Spleen (tissue), 11 donors: ENCODE data around the gene TCOF1. TPM values are rescaled to one million over a fixed set of nuclear protein-coding genes. Genes with fewer than 3 reads are reported as not detected.

ENCODE experiments used
- DNase-seq: peaks from one replicate; pipeline ENCODE4 v3.0.0-alpha.2; 2020
- H3K27ac ChIP-seq, 8 donors: fragments of 200-600 bp; sonication (generic) in 7 of 8; 1 replicate in 4 of 8; 2 replicates in 4 of 8; pipeline versions ENCODE4 v1.5.0 to v1.8.0; 2016 to 2021; ENCODE audit warnings: inconsistent platforms in 4 of 8, mild to moderate bottlenecking in 4 of 8, moderate library complexity in 1 of 8
- H3K27me3 ChIP-seq, 7 donors: fragments of 200-600 bp; sonication (generic) in 6 of 7; replicated peaks in 1 of 7; 1 replicate in 4 of 7; 2 replicates in 3 of 7; pipeline versions ENCODE4 v1.5.0 to v1.8.0; 2016 to 2021; ENCODE audit warnings: inconsistent platforms in 3 of 7, mild to moderate bottlenecking in 1 of 7
- H3K36me3 ChIP-seq, 6 donors: fragments of 200-600 bp; sonication (generic) in 5 of 6; 1 replicate in 4 of 6; 2 replicates in 2 of 6; pipeline versions ENCODE4 v1.5.0 to v1.8.0; 2016 to 2021; ENCODE audit warnings: inconsistent platforms in 2 of 6
- H3K4me1 ChIP-seq, 6 donors: fragments of 200-600 bp; sonication (generic) in 5 of 6; 1 replicate in 3 of 6; 2 replicates in 3 of 6; pipeline versions ENCODE4 v1.5.0 to v1.8.0; 2016 to 2021; ENCODE audit warnings: inconsistent platforms in 3 of 6
- H3K4me3 ChIP-seq, 8 donors: fragments of 200-600 bp; sonication (generic) in 7 of 8; 1 replicate in 4 of 8; 2 replicates in 4 of 8; pipeline versions ENCODE4 v1.5.0 to v1.8.0; 2016 to 2021; ENCODE audit warnings: inconsistent platforms in 4 of 8, mild to moderate bottlenecking in 4 of 8, moderate library complexity in 2 of 8
- H3K9me3 ChIP-seq, 8 donors: fragments of 200-600 bp; sonication (generic) in 7 of 8; 1 replicate in 4 of 8; 2 replicates in 4 of 8; pipeline versions ENCODE4 v1.5.0 to v1.8.0; 2016 to 2021; ENCODE audit warnings: inconsistent platforms in 4 of 8
- CTCF ChIP-seq, 11 experiments: fragments of 200-600 bp in 7 of 11; fragments of 450-650 bp in 4 of 11; sonication (generic) in 4 of 11; IDR thresholded peaks in 8 of 11; conservative IDR thresholded peaks in 3 of 11; 1 replicate in 7 of 11; 2 replicates in 4 of 11; pipeline versions ENCODE4 v1.4.0 to v1.8.0; 2016 to 2021; ENCODE audit warnings: antibody characterized with exemption in 11 of 11, inconsistent platforms in 4 of 11, mild to moderate bottlenecking in 1 of 11
- POLR2A ChIP-seq, 3 donors: fragments of 450-650 bp; IDR thresholded peaks; one replicate each; pipeline ENCODE4 v1.5.1; 2017; ENCODE audit warnings: antibody characterized with exemption in 3 of 3, mild to moderate bottlenecking in 1 of 3
- POLR2AphosphoS5 ChIP-seq, 3 donors: sonication (generic); formaldehyde crosslinking; IDR thresholded peaks; one replicate each; pipeline ENCODE4 v1.5.1; 2017; ENCODE audit warnings: antibody characterized with exemption in 3 of 3
- WGBS, 5 donors: extraction: QIAGEN DNeasy Blood & Tissue Kit in 3 of 5; methylation state at CpG; one replicate each; pipeline versions ENCODE4 v1.1.5 to v1.1.7; 2013 to 2018; 5-methylcytosine and 5-hydroxymethylcytosine counted together
- intact Hi-C: fragments of 100-400 bp; cut with DNase I; formaldehyde crosslinking; loops from one replicate; pipeline ENCODE4 v1.15.0; 2023; ENCODE audit warnings: low total_unique reads
- polyA plus RNA-seq, 3 donors: library from polyadenylated mRNA; stranded (reverse); fragments of 200-250 nt; gene quantifications; one replicate each; pipeline ENCODE4 v1.2.1, GENCODE V29; 2013
- total RNA-seq, 7 donors: library from RNA; depleted of rRNA in 3 of 7; stranded (reverse); fragments of >200 nt in 3 of 7; fragmentation: NEBNext Ultra II Directional in 4 of 7; extraction: Animal tissue kit (Norgen Biotek cat#: 25700) in 4 of 7; gene quantifications; one replicate each; pipeline versions ENCODE4 v1.1.0 to v1.2.1, GENCODE V29; 2016 to 2021
- donor health status: healthy with polysubstance abuse.
- donor health status: DM: no; HTN: no; CAD: no; lungs with moderate emphysema.
- donor health status: DM: no; HTN: no; CAD: no.
- donor health status: Bipolar disorder and iron deficiency.
- donor health status: healthy.
- donor health status: DM: no; HTN: no; CAD: no.
- donor health status: DM: yes; HTN: yes; CAD: no.

Gene TCOF1
- total and polyA plus RNA-seq, 10 donors = 15.3 to 44.3 (median 33.0) TPM

- no peaks in the 10 kb centered on the region for H3K27me3 ChIP-seq
- H3K27ac ChIP-seq = peak overlapping the region in 7 of 8 donors; percentile 0 to 98 (median 36)
- peaks cover 0 to 100% (median 91%) of the 10 kb centered on the region in 6 donors for H3K36me3 ChIP-seq
- TF ChIP-seq POLR2AphosphoS5 (IDR thresholded peaks at IDR 0.05) = peak; percentile 72 to 87 (median 80)
- TF ChIP-seq POLR2A (IDR thresholded peaks at IDR 0.05) = no peak
- TF ChIP-seq CTCF (IDR thresholded peaks at IDR 0.05 in 8 of 11, conservative IDR thresholded peaks at IDR 0.05 in 3 of 11) = peak; percentile 27 to 71 (median 62)
- intact Hi-C loops = no loop called here
- no peaks in the 10 kb centered on the region for H3K9me3 ChIP-seq
- no peak overlapping the region for H3K4me3 ChIP-seq
- peak; percentile 86 for DNase-seq
- 65 to 75% (median 66%) methylated on average over 9 to 12 of the region's 12 CpGs for WGBS, 5 donors
- peaks cover 0 to 38% (median 19%) of the 10 kb centered on the region in 6 donors for H3K4me1 ChIP-seq
These were observed 41.4 kb downstream of the TCOF1 start for GRCh38 chr5:150398722-150399523.

GRCh38 chr5:150399524-150400211 is 42.2 kb downstream of the TCOF1 start:
- DNase-seq = no peak
- peaks cover 4 to 46% (median 26%) of the 10 kb centered on the region in 6 donors for H3K4me1 ChIP-seq
- no peaks in the 10 kb centered on the region for H3K9me3 ChIP-seq
- intact Hi-C loops = no loop called here
- H3K36me3 ChIP-seq = peaks cover 0 to 100% (median 91%) of the 10 kb centered on the region in 6 donors
- no peaks in the 10 kb centered on the region for H3K27me3 ChIP-seq
- TF ChIP-seq CTCF (IDR thresholded peaks at IDR 0.05 in 8 of 11, conservative IDR thresholded peaks at IDR 0.05 in 3 of 11) (no peak), POLR2A (IDR thresholded peaks at IDR 0.05) (peak in 2 of 3 donors; percentile 5 to 17), POLR2AphosphoS5 (IDR thresholded peaks at IDR 0.05) (peak; percentile 30 to 61 (median 51))
- peak overlapping the region in 6 of 8 donors; percentile 0 to 98 (median 41) for H3K27ac ChIP-seq
- 76 to 88% (median 81%) methylated on average over 11 of the region's 11 CpGs for WGBS, 5 donors
- no peak overlapping the region for H3K4me3 ChIP-seq

GRCh38 chr5:150400316-150401075 is 43.0 kb downstream of the TCOF1 start:
- 77 to 84% (median 79%) methylated on average over 9 to 12 of the region's 12 CpGs for WGBS, 5 donors
- no peak for DNase-seq
- Histone ChIP-seq H3K4me3 (no peak overlapping the region), H3K36me3 (peaks cover 0 to 100% (median 91%) of the 10 kb centered on the region in 6 donors), H3K27ac (peak overlapping the region in 6 of 8 donors; percentile 29 to 98 (median 53)), H3K27me3 (no peaks in the 10 kb centered on the region), H3K4me1 (peaks cover 8 to 54% (median 33%) of the 10 kb centered on the region in 6 donors), H3K9me3 (no peaks in the 10 kb centered on the region)
- peak in 1 of 3 donors; percentile 49 for TF ChIP-seq POLR2A (IDR thresholded peaks at IDR 0.05)
- no peak for TF ChIP-seq CTCF (IDR thresholded peaks at IDR 0.05 in 8 of 11, conservative IDR thresholded peaks at IDR 0.05 in 3 of 11)
- peak; percentile 76 to 89 (median 78) for TF ChIP-seq POLR2AphosphoS5 (IDR thresholded peaks at IDR 0.05)
- intact Hi-C loops = no loop called here
